HFFc6 (cell line): ENCODE measurements around the gene XKR7. TPM values are rescaled to one million over a fixed set of nuclear protein-coding genes. Genes with fewer than 3 reads are reported as not detected.

Source experiments
- DNase-seq: peaks from one replicate; pipeline ENCODE4 v3.0.0-alpha.2; 2018
- H3K27ac Mint-ChIP-seq: 2 replicates; pipeline ENCODE4 v1.8.0; 2020; ENCODE audit warnings: mild to moderate bottlenecking, mixed read lengths
- H3K27me3 Mint-ChIP-seq: 2 replicates; pipeline ENCODE4 v1.8.0; 2021; ENCODE audit warnings: mild to moderate bottlenecking, moderate library complexity, mixed read lengths; ENCODE audit not compliant: insufficient read depth
- H3K36me3 Mint-ChIP-seq: 2 replicates; pipeline ENCODE4 v1.8.0; 2021; ENCODE audit warnings: low read depth, mixed read lengths
- H3K4me1 Mint-ChIP-seq: 2 replicates; pipeline ENCODE4 v1.8.0; 2020; ENCODE audit warnings: low read depth, mixed read lengths
- H3K4me3 Mint-ChIP-seq: 2 replicates; pipeline ENCODE4 v1.8.0; 2020; ENCODE audit warnings: mild to moderate bottlenecking, moderate library complexity, mixed read lengths
- H3K9me3 Mint-ChIP-seq: 2 replicates; pipeline ENCODE4 v1.8.0; 2020; ENCODE audit warnings: mild to moderate bottlenecking, mixed read lengths
- total RNA-seq, 6 experiments: library from RNA; stranded (reverse); fragmentation: NEBNext Ultra II Directional; extraction: Animal tissue kit (Norgen Biotek cat#: 25700); gene quantifications; 2 replicates in 1 of 6; 3 replicates in 5 of 6; pipeline ENCODE4 v1.2.3, GENCODE V29; 2021
- TF ChIP-seq, protein P1 (sequence below): fragments of 200-600 bp; sonication (generic); IDR thresholded peaks from 2 replicates; pipeline ENCODE4 v1.5.0; 2021; ENCODE audit warnings: antibody characterized with exemption, mild to moderate bottlenecking

Gene XKR7
- total RNA-seq, 6 experiments from 2014 or later = not detected

DNA sequence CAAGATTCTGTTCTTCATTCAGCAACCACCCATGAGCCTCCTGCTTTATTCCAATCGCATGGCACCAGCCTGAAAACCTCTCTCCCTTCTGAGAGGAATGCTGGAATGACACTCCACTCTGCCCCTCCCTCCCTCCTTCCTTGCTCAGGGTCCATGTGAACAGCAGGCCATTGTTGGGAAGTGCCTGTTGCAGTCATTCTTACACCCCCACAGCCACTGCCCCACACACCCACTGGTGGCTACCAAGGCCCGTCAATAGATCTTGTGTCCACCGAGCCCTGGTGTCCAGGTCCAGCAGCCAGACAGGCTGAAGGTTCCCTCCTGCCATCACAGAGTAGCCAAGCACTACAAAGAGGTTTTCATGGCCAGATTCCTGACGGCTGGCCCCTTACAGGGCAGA, 22.6 kb upstream of the XKR7 start:
- no peak for DNase-seq
- H3K27me3 Mint-ChIP-seq = no peaks in the 10 kb centered on the region; the same call in 1 of the 2 replicates
- TF ChIP-seq, protein P1, sequence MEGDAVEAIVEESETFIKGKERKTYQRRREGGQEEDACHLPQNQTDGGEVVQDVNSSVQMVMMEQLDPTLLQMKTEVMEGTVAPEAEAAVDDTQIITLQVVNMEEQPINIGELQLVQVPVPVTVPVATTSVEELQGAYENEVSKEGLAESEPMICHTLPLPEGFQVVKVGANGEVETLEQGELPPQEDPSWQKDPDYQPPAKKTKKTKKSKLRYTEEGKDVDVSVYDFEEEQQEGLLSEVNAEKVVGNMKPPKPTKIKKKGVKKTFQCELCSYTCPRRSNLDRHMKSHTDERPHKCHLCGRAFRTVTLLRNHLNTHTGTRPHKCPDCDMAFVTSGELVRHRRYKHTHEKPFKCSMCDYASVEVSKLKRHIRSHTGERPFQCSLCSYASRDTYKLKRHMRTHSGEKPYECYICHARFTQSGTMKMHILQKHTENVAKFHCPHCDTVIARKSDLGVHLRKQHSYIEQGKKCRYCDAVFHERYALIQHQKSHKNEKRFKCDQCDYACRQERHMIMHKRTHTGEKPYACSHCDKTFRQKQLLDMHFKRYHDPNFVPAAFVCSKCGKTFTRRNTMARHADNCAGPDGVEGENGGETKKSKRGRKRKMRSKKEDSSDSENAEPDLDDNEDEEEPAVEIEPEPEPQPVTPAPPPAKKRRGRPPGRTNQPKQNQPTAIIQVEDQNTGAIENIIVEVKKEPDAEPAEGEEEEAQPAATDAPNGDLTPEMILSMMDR = no peak
- H3K27ac Mint-ChIP-seq = no peak overlapping the region
- no peaks in the 10 kb centered on the region for H3K9me3 Mint-ChIP-seq
- H3K4me1 Mint-ChIP-seq = peaks cover 8% of the 10 kb centered on the region
- H3K4me3 Mint-ChIP-seq = no peak overlapping the region
- peaks cover 23% of the 10 kb centered on the region for H3K36me3 Mint-ChIP-seq

DNA sequence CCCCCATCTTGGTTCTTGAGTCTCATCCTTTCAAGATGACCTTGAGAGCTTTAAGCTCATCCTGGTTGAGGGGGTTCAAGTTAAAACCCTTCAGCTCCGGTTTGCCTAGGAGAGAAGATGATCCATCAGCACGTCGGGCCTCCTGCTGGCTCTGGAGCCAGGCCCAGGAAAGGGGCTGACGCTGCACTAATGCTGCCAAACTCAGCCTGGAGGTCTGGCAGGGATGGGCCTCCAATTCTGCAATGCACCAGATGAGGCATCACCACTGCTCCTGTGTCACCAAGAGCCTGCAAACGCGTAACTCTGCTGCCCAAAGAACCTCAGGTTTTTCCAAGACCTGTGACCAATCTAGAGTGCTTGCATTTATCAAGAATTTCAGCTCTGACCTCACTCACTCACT, 22.2 kb upstream of the XKR7 start:
- Mint-ChIP-seq H3K4me3 (no peak overlapping the region), H3K4me1 (peaks cover 13% of the 10 kb centered on the region), H3K27ac (no peak overlapping the region), H3K36me3 (peaks cover 23% of the 10 kb centered on the region), H3K9me3 (no peaks in the 10 kb centered on the region), H3K27me3 (no peaks in the 10 kb centered on the region; the same call in 1 of the 2 replicates)
- no peak for DNase-seq
- TF ChIP-seq, protein P1 = no peak

DNA sequence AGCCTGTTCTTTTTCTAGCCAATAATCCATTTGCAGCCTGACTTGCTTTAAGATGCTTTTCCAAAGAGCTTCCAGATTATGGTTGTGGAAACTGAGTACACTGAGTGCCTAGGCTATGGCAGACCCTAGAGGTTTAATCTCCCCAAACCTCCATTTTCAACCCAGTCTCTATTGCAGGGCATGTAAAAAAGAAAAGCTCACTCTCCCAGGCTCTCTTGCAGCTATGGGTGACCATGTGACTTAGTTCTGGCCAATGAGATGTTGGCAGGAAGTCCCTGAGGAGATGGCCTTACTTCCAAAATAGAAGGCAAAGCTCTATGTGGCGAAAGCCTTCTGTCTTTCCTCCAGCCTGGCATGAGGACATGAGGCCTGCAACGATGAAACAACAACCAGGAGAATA, 19.9 kb upstream of the XKR7 start:
- peaks cover 28% of the 10 kb centered on the region for H3K4me1 Mint-ChIP-seq
- TF ChIP-seq, protein P1 = no peak
- peaks cover 29% of the 10 kb centered on the region for H3K36me3 Mint-ChIP-seq
- DNase-seq = no peak
- H3K4me3 Mint-ChIP-seq = no peak overlapping the region
- H3K9me3 Mint-ChIP-seq = no peaks in the 10 kb centered on the region
- no peak overlapping the region for H3K27ac Mint-ChIP-seq
- no peaks in the 10 kb centered on the region; the same call in 1 of the 2 replicates for H3K27me3 Mint-ChIP-seq

DNA sequence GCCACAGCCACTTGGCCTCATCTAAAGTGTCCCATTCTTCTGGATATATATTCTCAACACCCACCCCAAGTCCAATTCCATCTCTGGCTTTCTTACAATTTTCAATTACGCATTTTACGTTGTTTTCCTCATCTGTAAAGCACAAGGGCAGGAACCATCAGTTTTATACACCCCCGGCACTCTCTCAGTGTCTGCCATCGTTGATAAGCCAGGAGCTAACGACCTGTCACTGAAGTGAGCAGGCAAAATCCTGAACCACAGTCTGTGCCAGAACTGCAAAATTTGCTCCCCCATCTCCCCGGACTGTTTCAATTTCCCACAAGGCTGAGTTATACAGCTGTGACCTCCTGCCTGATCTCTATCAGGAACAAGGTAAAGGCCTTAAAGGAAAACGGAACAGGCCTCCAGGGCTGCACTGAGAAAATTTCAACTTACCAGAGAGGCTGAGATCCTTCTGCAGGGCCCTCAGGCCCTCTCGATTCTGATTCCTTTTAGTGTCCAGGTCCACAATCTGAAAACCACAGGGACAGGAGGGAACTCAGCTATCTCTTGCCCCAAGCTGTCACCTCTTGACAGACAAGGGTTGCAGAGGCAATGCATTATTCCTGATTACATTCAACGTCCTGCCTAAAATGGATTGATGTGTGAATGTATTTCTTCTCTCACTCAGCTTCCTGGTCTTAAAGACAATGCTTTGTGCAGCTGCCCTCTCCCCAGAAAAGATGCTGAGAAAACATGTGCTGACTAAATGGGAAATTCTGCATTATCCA, 17.9 kb upstream of the XKR7 start:
- H3K4me1 Mint-ChIP-seq = peaks cover 28% of the 10 kb centered on the region
- H3K27ac Mint-ChIP-seq = no peak overlapping the region
- H3K4me3 Mint-ChIP-seq = peak overlapping the region; percentile 97
- TF ChIP-seq, protein P1 = no peak
- peaks cover 6% of the 10 kb centered on the region for H3K27me3 Mint-ChIP-seq
- no peaks in the 10 kb centered on the region for H3K9me3 Mint-ChIP-seq
- peaks cover 29% of the 10 kb centered on the region for H3K36me3 Mint-ChIP-seq
- DNase-seq = no peak

DNA sequence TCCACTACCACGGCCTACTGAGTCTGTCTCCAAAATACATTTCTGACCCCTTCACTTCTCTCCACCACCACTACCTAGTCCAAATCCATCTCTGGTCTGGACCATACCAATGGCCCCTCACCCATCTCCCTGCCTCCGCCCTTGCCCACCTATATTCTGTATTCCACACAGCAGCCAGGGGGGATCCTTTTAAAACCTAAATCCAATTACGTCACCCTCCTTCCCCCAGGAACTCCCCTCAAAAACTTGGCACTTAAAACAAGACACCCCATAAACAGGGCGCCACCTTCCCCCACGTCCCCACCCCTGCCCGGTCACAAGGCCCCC, 16.8 kb upstream of the XKR7 start:
- peaks cover 11% of the 10 kb centered on the region for H3K27me3 Mint-ChIP-seq
- H3K9me3 Mint-ChIP-seq = no peaks in the 10 kb centered on the region
- H3K4me1 Mint-ChIP-seq = peaks cover 28% of the 10 kb centered on the region
- DNase-seq = no peak
- TF ChIP-seq, protein P1 = no peak
- H3K4me3 Mint-ChIP-seq = peak overlapping the region; percentile 97
- peak overlapping the region; percentile 92 for H3K27ac Mint-ChIP-seq
- peaks cover 29% of the 10 kb centered on the region for H3K36me3 Mint-ChIP-seq
